SK-N-SH (cell line): ENCODE measurements around the gene MBOAT2. TPM values are rescaled to one million over a fixed set of nuclear protein-coding genes. Genes with fewer than 3 reads are reported as not detected.

ENCODE experiments used
- CTCF ChIA-PET: fragments of 300-600, 350-600 bp; formaldehyde crosslinking; extraction: SDS; loops from one replicate; lab custom pipeline; 2021; lab: Yijun Ruan, JAX
- POLR2A ChIA-PET: fragments of 350-600 bp; sonication (Branson Sonifier 250); formaldehyde crosslinking; extraction: SDS; loops from one replicate; lab custom pipeline; 2020; ENCODE audit warnings: antibody characterized with exemption, inconsistent platforms; lab: Yijun Ruan, JAX
- DNase-seq: peaks from one replicate; pipeline ENCODE4 v3.0.0; 2012
- H2AFZ ChIP-seq: fragments of 200-600 bp; sonication (generic); 2 replicates; pipeline ENCODE4 v1.8.1; 2016; ENCODE audit warnings: antibody characterized with exemption, mild to moderate bottlenecking, low read depth
- H3F3A ChIP-seq: fragments of 200-600 bp; sonication (generic); replicated peaks from 2 replicates; pipeline ENCODE3; 2016; ENCODE audit warnings: antibody characterized with exemption, mild to moderate bottlenecking; ENCODE audit not compliant: insufficient read depth
- H3K27ac ChIP-seq, 2 experiments: fragments of 200-500 bp in 1 of 2; fragments of 200-600 bp in 1 of 2; sonication (Bioruptor generic) in 1 of 2; sonication (generic), shearing (Covaris generic) in 1 of 2; 2 replicates each; pipeline versions ENCODE4 v1.5.1 to v1.6.1; 2014 to 2016; ENCODE audit warnings: low read depth in 2 of 2, inconsistent platforms in 1 of 2, low read length in 1 of 2, mild to moderate bottlenecking in 1 of 2, mixed read lengths in 1 of 2
- H3K27me3 ChIP-seq: fragments of 200-600 bp; sonication (generic), shearing (Covaris generic); 2 replicates; pipeline ENCODE4 v1.6.1; 2016; ENCODE audit warnings: mixed run types; ENCODE audit not compliant: insufficient read depth
- H3K36me3 ChIP-seq, 2 experiments: fragments of 200-500 bp in 1 of 2; fragments of 200-600 bp in 1 of 2; sonication (Bioruptor generic) in 1 of 2; sonication (generic) in 1 of 2; replicated peaks in 1 of 2; 2 replicates each; pipeline versions ENCODE3 to v1.5.1; 2014 to 2016; ENCODE audit warnings: low read length in 1 of 2, mild to moderate bottlenecking in 1 of 2; ENCODE audit not compliant: insufficient read depth in 2 of 2, control insufficient read depth in 1 of 2
- H3K4me1 ChIP-seq, 2 experiments: fragments of 200-500 bp in 1 of 2; fragments of 200-600 bp in 1 of 2; sonication (Bioruptor generic) in 1 of 2; sonication (generic), shearing (Covaris generic) in 1 of 2; 2 replicates each; pipeline versions ENCODE4 v1.5.1 to v1.6.1; 2014 to 2016; ENCODE audit warnings: low read depth in 1 of 2, low read length in 1 of 2, mixed run types in 1 of 2; ENCODE audit not compliant: insufficient read depth in 2 of 2, control insufficient read depth in 1 of 2
- H3K4me2 ChIP-seq: fragments of 200-600 bp; sonication (generic), shearing (Covaris generic); 2 replicates; pipeline ENCODE4 v1.6.1; 2017; ENCODE audit warnings: mixed run types
- H3K4me3 ChIP-seq, 2 experiments: fragments of 200-500 bp in 1 of 2; fragments of 200-600 bp in 1 of 2; sonication (Bioruptor generic) in 1 of 2; sonication (generic), shearing (Covaris generic) in 1 of 2; 2 replicates each; pipeline versions ENCODE4 v1.5.1 to v1.8.1; 2014 to 2016; ENCODE audit warnings: low read depth in 2 of 2, inconsistent platforms in 1 of 2, low read length in 1 of 2, mild to moderate bottlenecking in 1 of 2, mixed read lengths in 1 of 2, moderate library complexity in 1 of 2
- H3K79me2 ChIP-seq: fragments of 200-600 bp; sonication (generic); 2 replicates; pipeline ENCODE4 v1.8.1; 2017; ENCODE audit warnings: mild to moderate bottlenecking; ENCODE audit not compliant: insufficient read depth
- H3K9ac ChIP-seq: fragments of 200-600 bp; sonication (generic); 2 replicates; pipeline ENCODE4 v1.6.1; 2017; ENCODE audit warnings: mixed run types
- H3K9me2 ChIP-seq: fragments of 200-600 bp; sonication (generic); 2 replicates; pipeline ENCODE4 v1.6.1; 2017; ENCODE audit warnings: mixed run types
- H3K9me3 ChIP-seq: fragments of 200-600 bp; sonication (generic); 2 replicates; pipeline ENCODE4 v1.6.1; 2017; ENCODE audit warnings: mixed run types, mild to moderate bottlenecking, moderate library complexity
- H4K20me1 ChIP-seq: fragments of 200-600 bp; sonication (generic); 2 replicates; pipeline ENCODE4 v1.6.1; 2017; ENCODE audit warnings: mild to moderate bottlenecking, mixed run types; ENCODE audit not compliant: insufficient read depth
- CTCF ChIP-seq: fragments of 200-600 bp; sonication (generic); IDR thresholded peaks from 2 replicates; pipeline ENCODE4 v1.6.1; 2017; ENCODE audit warnings: antibody characterized with exemption, mild to moderate bottlenecking, moderate library complexity
- EP300 ChIP-seq, 2 experiments: IDR thresholded peaks; 2 replicates each; pipeline versions ENCODE4 v1.4.0 to v1.6.1; 2012; ENCODE audit warnings: borderline replicate concordance in 1 of 2, low read depth in 1 of 2, low read length in 1 of 2
- EZH2phosphoT487 ChIP-seq: fragments of 200-600 bp; sonication (generic); IDR thresholded peaks from 2 replicates; pipeline ENCODE4 v1.6.1; 2017; ENCODE audit warnings: low read depth, mixed run types, mild to moderate bottlenecking, antibody characterized with exemption, moderate library complexity, borderline replicate concordance
- FOXJ3 ChIP-seq: sonication (generic); formaldehyde crosslinking; IDR thresholded peaks from 2 replicates; pipeline ENCODE4 v1.5.1; 2020; ENCODE audit warnings: mild to moderate bottlenecking, missing genetic modification reagents
- FOXM1 ChIP-seq: IDR thresholded peaks from 2 replicates; pipeline ENCODE4 v1.4.0; 2012; ENCODE audit warnings: low read depth, mild to moderate bottlenecking
- GATA2 ChIP-seq: sonication (generic); formaldehyde crosslinking; IDR thresholded peaks from 2 replicates; pipeline ENCODE4 v1.5.0; 2020; ENCODE audit warnings: mild to moderate bottlenecking, missing genetic modification reagents
- JUND ChIP-seq: IDR thresholded peaks from 2 replicates; pipeline ENCODE4 v1.4.0; 2012
- MAX ChIP-seq: IDR thresholded peaks from 2 replicates; pipeline ENCODE4 v1.4.0; 2012; ENCODE audit warnings: low read depth
- MXI1 ChIP-seq: IDR thresholded peaks from 2 replicates; pipeline ENCODE4 v1.6.1; 2012; ENCODE audit warnings: mild to moderate bottlenecking, low read depth, low read length, improper control_type of control experiment
- NRF1 ChIP-seq: IDR thresholded peaks from 2 replicates; pipeline ENCODE4 v1.6.1; 2012; ENCODE audit warnings: low read depth, mild to moderate bottlenecking, low read length
- SIN3A ChIP-seq: IDR thresholded peaks from 2 replicates; pipeline ENCODE4 v1.6.1; 2012; ENCODE audit warnings: low read depth, mild to moderate bottlenecking, low read length, moderate library complexity, borderline replicate concordance
- SMC3 ChIP-seq: IDR thresholded peaks from 2 replicates; pipeline ENCODE4 v1.6.1; 2012; ENCODE audit warnings: low read depth, low read length, improper control_type of control experiment
- TCF12 ChIP-seq: IDR thresholded peaks from 2 replicates; pipeline ENCODE4 v1.4.0; 2012
- USF1 ChIP-seq: IDR thresholded peaks from 2 replicates; pipeline ENCODE4 v1.4.0; 2012; ENCODE audit warnings: low read depth, borderline replicate concordance
- polyA plus RNA-seq, 3 experiments: library from polyadenylated mRNA; depleted of rRNA; stranded (reverse); fragments of >200 nt; gene quantifications; 2 replicates each; pipeline ENCODE4 v1.2.3, GENCODE V29; 2012
- TF ChIP-seq, protein P1 (sequence below): IDR thresholded peaks from 2 replicates; pipeline ENCODE4 v1.6.1; 2012; ENCODE audit warnings: mild to moderate bottlenecking, low read depth, low read length, moderate library complexity
- TF ChIP-seq, protein P2 (sequence below): fragments of 150-350 bp; IDR thresholded peaks from 2 replicates; pipeline ENCODE4 v1.6.1; 2017; ENCODE audit warnings: antibody characterized with exemption, low read length, low read depth, borderline replicate concordance
- TF ChIP-seq, protein P3 (sequence below): IDR thresholded peaks from 2 replicates; pipeline ENCODE4 v1.4.0; 2012; ENCODE audit warnings: low read depth, borderline replicate concordance

Gene MBOAT2
- polyA plus RNA-seq, 1 of the 3 experiments (the other 2 are of a cell fraction) = 33.9 TPM

DNA sequence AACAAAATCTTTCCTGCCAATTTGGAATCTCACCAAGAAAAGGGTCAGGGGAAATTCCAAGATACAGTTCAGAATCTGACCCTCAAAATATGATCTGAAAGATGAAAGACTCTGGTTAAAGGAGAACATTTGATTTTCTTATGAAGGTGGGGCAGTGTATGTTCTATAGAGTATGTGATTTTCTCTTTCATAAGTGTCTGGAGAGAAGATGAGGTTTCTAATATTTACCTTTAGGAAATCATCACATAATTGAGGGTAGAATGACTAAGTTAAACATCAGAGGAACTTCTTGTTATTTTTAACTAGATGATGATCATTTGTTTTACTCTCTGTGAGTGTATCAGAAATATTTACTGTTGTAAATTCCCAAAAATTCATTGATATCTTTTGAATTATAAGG is 27.8 kb upstream of the MBOAT2 start:
- no peak for DNase-seq
- H3K4me2 ChIP-seq = no peak overlapping the region
- CTCF ChIA-PET = no interaction called here

More for the DNA sequence above, 27.8 kb upstream of the MBOAT2 start:
- no peaks in the 10 kb centered on the region for H3K36me3 ChIP-seq
- no peak overlapping the region for H3K27ac ChIP-seq
- H3K9me3 ChIP-seq = no peaks in the 10 kb centered on the region
- H3K9ac ChIP-seq = no peak overlapping the region
- no peaks in the 10 kb centered on the region for H3K27me3 ChIP-seq
- no peaks in the 10 kb centered on the region for H3K79me2 ChIP-seq
- POLR2A ChIA-PET = no interaction called here
- no peaks in the 10 kb centered on the region for H4K20me1 ChIP-seq
- no peak overlapping the region for H3K4me3 ChIP-seq
- TF ChIP-seq MAX = no peak
- TF ChIP-seq SMC3 = no peak
- no peak for TF ChIP-seq FOXM1
- TF ChIP-seq TCF12 = no peak
- TF ChIP-seq CTCF = no peak
- TF ChIP-seq, protein P1, sequence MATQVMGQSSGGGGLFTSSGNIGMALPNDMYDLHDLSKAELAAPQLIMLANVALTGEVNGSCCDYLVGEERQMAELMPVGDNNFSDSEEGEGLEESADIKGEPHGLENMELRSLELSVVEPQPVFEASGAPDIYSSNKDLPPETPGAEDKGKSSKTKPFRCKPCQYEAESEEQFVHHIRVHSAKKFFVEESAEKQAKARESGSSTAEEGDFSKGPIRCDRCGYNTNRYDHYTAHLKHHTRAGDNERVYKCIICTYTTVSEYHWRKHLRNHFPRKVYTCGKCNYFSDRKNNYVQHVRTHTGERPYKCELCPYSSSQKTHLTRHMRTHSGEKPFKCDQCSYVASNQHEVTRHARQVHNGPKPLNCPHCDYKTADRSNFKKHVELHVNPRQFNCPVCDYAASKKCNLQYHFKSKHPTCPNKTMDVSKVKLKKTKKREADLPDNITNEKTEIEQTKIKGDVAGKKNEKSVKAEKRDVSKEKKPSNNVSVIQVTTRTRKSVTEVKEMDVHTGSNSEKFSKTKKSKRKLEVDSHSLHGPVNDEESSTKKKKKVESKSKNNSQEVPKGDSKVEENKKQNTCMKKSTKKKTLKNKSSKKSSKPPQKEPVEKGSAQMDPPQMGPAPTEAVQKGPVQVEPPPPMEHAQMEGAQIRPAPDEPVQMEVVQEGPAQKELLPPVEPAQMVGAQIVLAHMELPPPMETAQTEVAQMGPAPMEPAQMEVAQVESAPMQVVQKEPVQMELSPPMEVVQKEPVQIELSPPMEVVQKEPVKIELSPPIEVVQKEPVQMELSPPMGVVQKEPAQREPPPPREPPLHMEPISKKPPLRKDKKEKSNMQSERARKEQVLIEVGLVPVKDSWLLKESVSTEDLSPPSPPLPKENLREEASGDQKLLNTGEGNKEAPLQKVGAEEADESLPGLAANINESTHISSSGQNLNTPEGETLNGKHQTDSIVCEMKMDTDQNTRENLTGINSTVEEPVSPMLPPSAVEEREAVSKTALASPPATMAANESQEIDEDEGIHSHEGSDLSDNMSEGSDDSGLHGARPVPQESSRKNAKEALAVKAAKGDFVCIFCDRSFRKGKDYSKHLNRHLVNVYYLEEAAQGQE = no peak
- TF ChIP-seq, protein P2, sequence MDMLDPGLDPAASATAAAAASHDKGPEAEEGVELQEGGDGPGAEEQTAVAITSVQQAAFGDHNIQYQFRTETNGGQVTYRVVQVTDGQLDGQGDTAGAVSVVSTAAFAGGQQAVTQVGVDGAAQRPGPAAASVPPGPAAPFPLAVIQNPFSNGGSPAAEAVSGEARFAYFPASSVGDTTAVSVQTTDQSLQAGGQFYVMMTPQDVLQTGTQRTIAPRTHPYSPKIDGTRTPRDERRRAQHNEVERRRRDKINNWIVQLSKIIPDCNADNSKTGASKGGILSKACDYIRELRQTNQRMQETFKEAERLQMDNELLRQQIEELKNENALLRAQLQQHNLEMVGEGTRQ = no peak
- no peak for TF ChIP-seq EP300 (IDR thresholded peaks at IDR 0.05; ENCODE audit: borderline replicate concordance in 1 of 2, low read depth in 1 of 2, low read length in 1 of 2)
- TF ChIP-seq MXI1 = no peak
- no peak for TF ChIP-seq USF1
- TF ChIP-seq JUND = no peak
- no peak for TF ChIP-seq GATA2 (CRISPR knock-in tag)
- TF ChIP-seq FOXJ3 = no peak
- no peak for TF ChIP-seq NRF1
- TF ChIP-seq EZH2phosphoT487 = no peak
- TF ChIP-seq, protein P3, sequence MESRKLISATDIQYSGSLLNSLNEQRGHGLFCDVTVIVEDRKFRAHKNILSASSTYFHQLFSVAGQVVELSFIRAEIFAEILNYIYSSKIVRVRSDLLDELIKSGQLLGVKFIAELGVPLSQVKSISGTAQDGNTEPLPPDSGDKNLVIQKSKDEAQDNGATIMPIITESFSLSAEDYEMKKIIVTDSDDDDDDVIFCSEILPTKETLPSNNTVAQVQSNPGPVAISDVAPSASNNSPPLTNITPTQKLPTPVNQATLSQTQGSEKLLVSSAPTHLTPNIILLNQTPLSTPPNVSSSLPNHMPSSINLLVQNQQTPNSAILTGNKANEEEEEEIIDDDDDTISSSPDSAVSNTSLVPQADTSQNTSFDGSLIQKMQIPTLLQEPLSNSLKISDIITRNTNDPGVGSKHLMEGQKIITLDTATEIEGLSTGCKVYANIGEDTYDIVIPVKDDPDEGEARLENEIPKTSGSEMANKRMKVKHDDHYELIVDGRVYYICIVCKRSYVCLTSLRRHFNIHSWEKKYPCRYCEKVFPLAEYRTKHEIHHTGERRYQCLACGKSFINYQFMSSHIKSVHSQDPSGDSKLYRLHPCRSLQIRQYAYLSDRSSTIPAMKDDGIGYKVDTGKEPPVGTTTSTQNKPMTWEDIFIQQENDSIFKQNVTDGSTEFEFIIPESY = no peak
- TF ChIP-seq SIN3A = no peak
- H3K9me2 ChIP-seq = no peaks in the 10 kb centered on the region
- no peak overlapping the region for H2AFZ ChIP-seq
- H3F3A ChIP-seq = no peaks in the 10 kb centered on the region
- H3K4me1 ChIP-seq = peaks cover 6 to 9% of the 10 kb centered on the region in 2 experiments; a peak in 3 of 4 replicates
